Measurements from ENCODE around the gene FOXA2. TPM values are rescaled to one million over a fixed set of nuclear protein-coding genes. Genes with fewer than 3 reads are reported as not detected.

The FOXA2 gene
- total RNA-seq, 1 donor from 2014 or later, result not detected

DNA sequence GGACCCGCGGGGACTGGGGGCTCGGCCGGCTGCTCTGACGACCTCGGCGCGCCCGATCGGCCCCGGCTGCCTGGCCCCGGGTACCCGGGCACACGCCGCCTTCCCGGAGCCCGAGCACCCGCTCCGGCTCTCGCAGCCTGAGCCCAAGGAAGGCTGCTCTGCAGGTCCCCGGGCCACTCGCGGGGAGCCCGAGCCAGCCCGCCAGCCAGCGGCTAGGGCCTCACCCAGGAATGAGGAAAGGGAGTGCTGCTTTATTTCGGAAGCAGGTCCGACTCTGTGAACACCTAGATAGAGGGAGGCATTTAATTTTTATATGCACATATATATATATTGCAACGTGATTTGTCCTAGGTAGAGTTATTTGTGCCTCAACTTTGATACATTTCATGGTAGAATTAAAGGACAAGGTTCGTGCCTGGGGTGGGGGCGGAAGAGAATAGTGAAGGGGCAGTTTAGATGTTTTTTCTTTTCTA lies 15.5 kb downstream of the FOXA2 start:
- Mint-ChIP-seq H3K27me3 (peaks cover 56% of the 10 kb centered on the region), H3K27ac (no peak overlapping the region), H3K4me3 (no peak overlapping the region), H3K36me3 (ENCODE audit: low read depth) (no peaks in the 10 kb centered on the region), H3K9me3 (no peaks in the 10 kb centered on the region), H3K4me1 (no peaks in the 10 kb centered on the region)
- ATAC-seq (ENCODE audit: low read depth), result no peak
- TF ChIP-seq CTCF (IDR thresholded peaks at IDR 0.05), result no peak
- no peak for DNase-seq
- intact Hi-C loops (cut with micrococcal nuclease), result no loop called here
- ChIA-PET CTCF (no interaction called here), POLR2A (no interaction called here)

DNA sequence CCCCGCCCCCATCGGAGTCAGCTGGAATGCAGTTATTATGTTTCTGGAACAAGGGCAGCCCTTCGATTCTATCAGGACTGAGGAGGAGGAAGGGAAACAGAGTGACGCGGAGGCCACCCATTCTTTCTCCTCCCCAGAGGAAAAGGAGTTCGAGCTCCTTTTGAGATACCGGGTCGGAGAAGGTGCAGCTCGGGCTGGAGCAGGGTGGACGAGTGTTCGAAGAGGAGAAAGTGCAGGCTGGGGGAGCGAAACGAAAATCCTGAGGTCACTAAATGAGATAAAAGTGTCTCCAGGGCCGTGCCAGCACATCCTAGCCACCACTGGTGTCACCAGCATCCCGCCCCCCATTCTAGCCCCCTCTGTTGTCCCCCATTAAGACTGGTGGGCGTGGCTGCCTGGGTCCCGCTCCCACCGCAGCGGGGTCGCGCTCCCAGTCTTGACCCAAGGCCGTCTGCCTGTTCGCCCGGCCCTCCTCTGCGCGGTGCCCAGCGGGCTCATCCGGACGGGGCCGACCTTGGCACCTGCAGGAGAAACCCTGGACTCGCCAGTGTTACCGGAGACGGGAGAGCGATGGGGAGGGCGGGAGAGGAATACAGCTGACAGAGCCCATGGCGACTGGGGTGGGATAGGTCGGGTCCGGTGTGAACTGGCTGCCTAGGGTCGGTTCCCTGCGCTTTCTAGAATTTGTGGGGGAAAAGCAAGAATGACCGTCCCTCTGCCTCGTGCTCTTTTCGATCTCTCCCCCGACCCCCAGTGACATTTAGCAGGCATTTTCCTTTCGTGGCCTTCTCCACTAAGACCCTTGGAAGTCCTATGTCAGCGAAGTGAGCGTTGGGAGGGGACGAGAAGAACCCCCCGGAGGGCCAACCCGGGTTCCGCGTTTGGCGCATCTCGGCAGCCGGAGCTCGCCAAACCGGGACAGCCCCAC lies 16.2 kb downstream of the FOXA2 start:
- Mint-ChIP-seq H3K27ac (no peak overlapping the region), H3K9me3 (no peaks in the 10 kb centered on the region), H3K4me3 (no peak overlapping the region), H3K27me3 (peaks cover 60% of the 10 kb centered on the region), H3K4me1 (no peaks in the 10 kb centered on the region), H3K36me3 (ENCODE audit: low read depth) (no peaks in the 10 kb centered on the region)
- ATAC-seq (ENCODE audit: low read depth) (no peak), DNase-seq (no peak)
- intact Hi-C loops (cut with micrococcal nuclease), result no loop called here
- POLR2A ChIA-PET, result no interaction called here
- CTCF ChIA-PET, result no interaction called here
- no peak for TF ChIP-seq CTCF (IDR thresholded peaks at IDR 0.05)

GRCh38 chr20:22566876-22567658 lies 17.3 kb downstream of the FOXA2 start:
- CTCF ChIA-PET, result no interaction called here
- H3K36me3 Mint-ChIP-seq (ENCODE audit: low read depth), result no peaks in the 10 kb centered on the region
- POLR2A ChIA-PET, result no interaction called here

GRCh38 chr20:22563062-22563965 lies 21.1 kb downstream of the FOXA2 start:
- Mint-ChIP-seq H3K36me3 (ENCODE audit: low read depth) (no peaks in the 10 kb centered on the region), H3K9me3 (no peaks in the 10 kb centered on the region), H3K27ac (no peak overlapping the region), H3K27me3 (peaks cover 65% of the 10 kb centered on the region), H3K4me3 (no peak overlapping the region), H3K4me1 (no peaks in the 10 kb centered on the region)
- intact Hi-C loops (cut with micrococcal nuclease), result no loop called here
- ChIA-PET POLR2A (no interaction called here), CTCF (no interaction called here)
- ATAC-seq (ENCODE audit: low read depth), result no peak
- DNase-seq, result no peak
- TF ChIP-seq CTCF (IDR thresholded peaks at IDR 0.05), result no peak

More at GRCh38 chr20:22566876-22567658, 17.3 kb downstream of the FOXA2 start:
- no peak for TF ChIP-seq CTCF (IDR thresholded peaks at IDR 0.05)
- DNase-seq (no peak), ATAC-seq (ENCODE audit: low read depth) (no peak)
- Mint-ChIP-seq H3K9me3 (no peaks in the 10 kb centered on the region), H3K27me3 (peaks cover 59% of the 10 kb centered on the region), H3K4me3 (no peak overlapping the region), H3K4me1 (no peaks in the 10 kb centered on the region), H3K27ac (no peak overlapping the region)
- intact Hi-C loops (cut with micrococcal nuclease), result no loop called here
